K562 (cell line): ENCODE data around the gene PHACTR2. TPM values are rescaled to one million over a fixed set of nuclear protein-coding genes. Genes with fewer than 3 reads are reported as not detected.

Source experiments
- ATF1 ChIP-seq, 2 experiments: fragments of 450-650 bp in 1 of 2; IDR thresholded peaks; 2 replicates each; pipeline ENCODE4 v1.6.1; 2016; ENCODE audit warnings: missing compliant biosample characterization in 1 of 2, missing genetic modification characterization in 1 of 2
- CEBPG ChIP-seq, 3 experiments: fragments of 200-800 bp in 1 of 3; sonication (Bioruptor generic) in 1 of 3; sonication (generic) in 1 of 3; formaldehyde crosslinking in 1 of 3; IDR thresholded peaks in 2 of 3; conservative IDR thresholded peaks in 1 of 3; 2 replicates each; pipeline versions ENCODE4 v1.6.1 to v1.8.0; 2016 to 2022; ENCODE audit warnings: missing compliant biosample characterization in 2 of 3, missing genetic modification characterization in 2 of 3, mild to moderate bottlenecking in 1 of 3, missing genetic modification reagents in 1 of 3
- CREBBP ChIP-seq: IDR thresholded peaks from one replicate; pipeline ENCODE4 v1.6.1; 2012; ENCODE audit warnings: low read depth, mild to moderate bottlenecking, control low read depth, inconsistent platforms, low read length
- EHMT2 ChIP-seq: fragments of 450-650 bp; IDR thresholded peaks from 2 replicates; pipeline ENCODE4 v1.6.1; 2018; ENCODE audit warnings: antibody characterized with exemption
- EP300 ChIP-seq: IDR thresholded peaks from 2 replicates; pipeline ENCODE4 v1.6.1; 2012; ENCODE audit warnings: low read length, improper control_type of control experiment
- ETV1 ChIP-seq: fragments of 450-650 bp; conservative IDR thresholded peaks from 2 replicates; pipeline ENCODE4 v1.6.1; 2016; ENCODE audit warnings: missing genetic modification characterization, control low read depth, low read depth, missing compliant biosample characterization
- JUNB ChIP-seq: fragments of 450-650 bp; formaldehyde crosslinking; conservative IDR thresholded peaks from 2 replicates; pipeline ENCODE4 v1.4.0; 2020; ENCODE audit warnings: mild to moderate bottlenecking
- MAFF ChIP-seq: IDR thresholded peaks from 2 replicates; pipeline ENCODE4 v1.6.1; 2012; ENCODE audit warnings: low read length, improper control_type of control experiment
- MAZ ChIP-seq, 2 experiments: fragments of 450-650 bp in 1 of 2; sonication (generic) in 1 of 2; formaldehyde crosslinking; IDR thresholded peaks in 1 of 2; conservative IDR thresholded peaks in 1 of 2; 2 replicates each; pipeline versions ENCODE4 v1.4.0 to v1.5.0; 2020; ENCODE audit warnings: mild to moderate bottlenecking in 1 of 2, missing genetic modification reagents in 1 of 2
- MEF2A ChIP-seq: IDR thresholded peaks from 2 replicates; pipeline ENCODE4 v1.6.1; 2011; ENCODE audit warnings: low read depth, mild to moderate bottlenecking, low read length, moderate library complexity; ENCODE audit not compliant: control insufficient read depth
- RHOXF2B ChIP-seq: fragments of 250-450 bp; sonication (Bioruptor Pico); conservative IDR thresholded peaks from 2 replicates; pipeline ENCODE4 v1.5.1; 2021
- SMARCE1 ChIP-seq: fragments of 450-650 bp; IDR thresholded peaks from 2 replicates; pipeline ENCODE4 v1.7.1; 2016; ENCODE audit warnings: mild to moderate bottlenecking
- SREBF2 ChIP-seq: sonication (generic); formaldehyde crosslinking; IDR thresholded peaks from 2 replicates; pipeline ENCODE4 v1.4.0; 2020; ENCODE audit warnings: mild to moderate bottlenecking, missing genetic modification reagents
- XRCC4 ChIP-seq: IDR thresholded peaks from one replicate; pipeline ENCODE4 v1.6.1; 2011; ENCODE audit not compliant: insufficient read depth, insufficient read length; ENCODE audit errors: extremely low read depth
- ZNF124 ChIP-seq: sonication (generic); formaldehyde crosslinking; IDR thresholded peaks from 2 replicates; pipeline ENCODE4 v1.8.1; 2022; ENCODE audit warnings: missing genetic modification reagents
- ZNF165 ChIP-seq: fragments of 250-450 bp; sonication (Bioruptor Pico); IDR thresholded peaks from 2 replicates; pipeline ENCODE4 v1.4.0; 2020; ENCODE audit warnings: borderline replicate concordance
- ZNF316 ChIP-seq: fragments of 450-650 bp; IDR thresholded peaks from 2 replicates; pipeline ENCODE4 v1.6.1; 2016
- ZNF584 ChIP-seq: fragments of 200-800 bp; sonication (Bioruptor generic); IDR thresholded peaks from 2 replicates; pipeline ENCODE4 v1.6.1; 2016; ENCODE audit warnings: low read depth, mild to moderate bottlenecking, missing genetic modification characterization, missing compliant biosample characterization
- ZNF75A ChIP-seq: fragments of 450-650 bp; formaldehyde crosslinking; IDR thresholded peaks from 2 replicates; pipeline ENCODE4 v1.4.0; 2020; ENCODE audit warnings: mild to moderate bottlenecking
- ZNF76 ChIP-seq: fragments of 250-450 bp; sonication (Bioruptor Pico); IDR thresholded peaks from 2 replicates; pipeline ENCODE4 v1.4.0; 2020; ENCODE audit warnings: mild to moderate bottlenecking, moderate library complexity, borderline replicate concordance
- polyA plus RNA-seq, 8 experiments: library from polyadenylated mRNA; depleted of rRNA in 4 of 8; stranded (reverse) in 5 of 8; unstranded in 3 of 8; fragments of >200 nt; fragmentation: Nextera tagmentation in 2 of 8; fragmentation: Illumina TruSeq in 1 of 8; extraction: Ambion mirVana in 2 of 8; extraction: Trizol in 1 of 8; gene quantifications; 2 replicates each; pipeline versions ENCODE4 v1.2.1 to v1.2.3, GENCODE V29; 2011 to 2014; ENCODE audit warnings: inconsistent platforms in 1 of 8, missing spikeins in 1 of 8
- total RNA-seq, 7 experiments: library from RNA; depleted of rRNA in 6 of 7; stranded (reverse); fragments of >200 nt in 6 of 7; fragmentation: Illumina TruSeq in 2 of 7; extraction: Trizol in 2 of 7; gene quantifications; 2 replicates each; pipeline versions ENCODE4 v1.2.1 to v1.2.3, GENCODE V29; 2011 to 2021; ENCODE audit warnings: low replicate concordance in 1 of 7
- TF ChIP-seq, protein P1 (sequence below), 2 experiments: fragments of 450-650 bp; IDR thresholded peaks; 2 replicates each; pipeline ENCODE4 v1.6.1; 2018; ENCODE audit warnings: mild to moderate bottlenecking in 2 of 2, low read depth in 1 of 2; ENCODE audit not compliant: partially characterized antibody in 2 of 2
- TF ChIP-seq, protein P2 (sequence below), 2 experiments: fragments of 450-650 bp in 1 of 2; sonication (generic) in 1 of 2; formaldehyde crosslinking; conservative IDR thresholded peaks; 2 replicates each; pipeline versions ENCODE4 v1.4.0 to v1.8.1; 2020 to 2022; ENCODE audit warnings: mild to moderate bottlenecking in 1 of 2, missing genetic modification reagents in 1 of 2
- TF ChIP-seq, protein P3 (sequence below): fragments of 250-450 bp; sonication (Bioruptor Pico); IDR thresholded peaks from 2 replicates; pipeline ENCODE4 v1.5.0; 2021

Gene PHACTR2
- total and polyA plus RNA-seq, 9 of the 15 experiments (the other 6 are each of a cell fraction or from before 2014, with no cell fraction given), result 5.3 to 52.5 (median 22.9) TPM

DNA sequence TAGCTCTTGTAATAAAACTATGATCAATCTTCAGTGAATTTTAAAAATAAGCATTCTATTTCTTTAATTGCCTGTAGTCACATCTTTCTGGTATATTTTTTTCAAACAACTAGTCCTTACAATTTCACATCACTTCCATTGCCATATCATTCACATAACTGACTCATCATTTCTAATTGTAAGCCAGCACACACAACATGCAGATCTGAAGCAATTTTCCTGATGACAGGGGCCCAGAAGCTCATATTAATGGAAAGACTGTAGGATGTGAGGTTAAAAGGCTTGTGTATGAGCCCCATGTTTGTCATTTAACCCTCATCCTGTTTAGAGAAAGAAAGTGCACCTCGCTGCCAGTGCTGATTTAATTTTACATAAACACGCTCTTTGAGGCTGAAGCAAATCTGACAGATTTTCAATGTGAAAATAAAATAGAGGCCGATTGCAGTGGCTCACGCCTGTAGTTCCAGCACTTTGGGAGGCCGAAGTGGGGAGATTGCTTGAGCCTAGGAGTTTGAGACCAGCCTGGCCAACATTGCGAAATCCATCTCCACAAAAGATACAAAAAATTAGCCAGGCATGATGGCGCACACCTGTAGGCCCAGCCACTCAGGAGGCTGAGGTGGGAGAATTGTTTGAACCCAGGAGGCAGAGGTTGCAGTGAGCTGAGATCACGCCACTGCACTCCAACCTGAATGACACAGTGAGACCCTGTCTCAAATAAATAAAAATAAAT lies 125.2 kb downstream of the PHACTR2 start (continued):
- TF ChIP-seq ETV1 (tag) (no peak), ZNF124 (CRISPR knock-in tag) (no peak), ZNF75A (no peak), XRCC4 (no peak), ZNF316 (peak; percentile 84), MEF2A (no peak), ATF1 (CRISPR knock-in tag; IDR thresholded peaks at IDR 0.05) (no peak), ATF1 (tag; IDR thresholded peaks at IDR 0.05) (no peak), CEBPG (CRISPR knock-in tag; IDR thresholded peaks at IDR 0.05) (peak; percentile 51; the same call in 1 of the 2 replicates), CEBPG (tag; conservative IDR thresholded peaks at IDR 0.05 in 1 of 2, IDR thresholded peaks at IDR 0.05 in 1 of 2) (peak in 1 of 2 experiments; percentile 84; a peak in 3 of 4 replicates), CREBBP (no peak), SMARCE1 (no peak), EHMT2 (no peak), MAZ (CRISPR knock-in tag; conservative IDR thresholded peaks at IDR 0.05 in 1 of 2, IDR thresholded peaks at IDR 0.05 in 1 of 2) (no peak), ZNF165 (CRISPR knock-in tag) (no peak), SREBF2 (CRISPR knock-in tag) (no peak), ZNF584 (CRISPR knock-in tag) (no peak), RHOXF2B (CRISPR knock-in tag) (no peak), MAFF (peak; percentile 15; the same call in 1 of the 2 replicates), JUNB (CRISPR knock-in tag) (no peak), EP300 (no peak), ZNF76 (CRISPR knock-in tag) (no peak)
- TF ChIP-seq, protein P1, sequence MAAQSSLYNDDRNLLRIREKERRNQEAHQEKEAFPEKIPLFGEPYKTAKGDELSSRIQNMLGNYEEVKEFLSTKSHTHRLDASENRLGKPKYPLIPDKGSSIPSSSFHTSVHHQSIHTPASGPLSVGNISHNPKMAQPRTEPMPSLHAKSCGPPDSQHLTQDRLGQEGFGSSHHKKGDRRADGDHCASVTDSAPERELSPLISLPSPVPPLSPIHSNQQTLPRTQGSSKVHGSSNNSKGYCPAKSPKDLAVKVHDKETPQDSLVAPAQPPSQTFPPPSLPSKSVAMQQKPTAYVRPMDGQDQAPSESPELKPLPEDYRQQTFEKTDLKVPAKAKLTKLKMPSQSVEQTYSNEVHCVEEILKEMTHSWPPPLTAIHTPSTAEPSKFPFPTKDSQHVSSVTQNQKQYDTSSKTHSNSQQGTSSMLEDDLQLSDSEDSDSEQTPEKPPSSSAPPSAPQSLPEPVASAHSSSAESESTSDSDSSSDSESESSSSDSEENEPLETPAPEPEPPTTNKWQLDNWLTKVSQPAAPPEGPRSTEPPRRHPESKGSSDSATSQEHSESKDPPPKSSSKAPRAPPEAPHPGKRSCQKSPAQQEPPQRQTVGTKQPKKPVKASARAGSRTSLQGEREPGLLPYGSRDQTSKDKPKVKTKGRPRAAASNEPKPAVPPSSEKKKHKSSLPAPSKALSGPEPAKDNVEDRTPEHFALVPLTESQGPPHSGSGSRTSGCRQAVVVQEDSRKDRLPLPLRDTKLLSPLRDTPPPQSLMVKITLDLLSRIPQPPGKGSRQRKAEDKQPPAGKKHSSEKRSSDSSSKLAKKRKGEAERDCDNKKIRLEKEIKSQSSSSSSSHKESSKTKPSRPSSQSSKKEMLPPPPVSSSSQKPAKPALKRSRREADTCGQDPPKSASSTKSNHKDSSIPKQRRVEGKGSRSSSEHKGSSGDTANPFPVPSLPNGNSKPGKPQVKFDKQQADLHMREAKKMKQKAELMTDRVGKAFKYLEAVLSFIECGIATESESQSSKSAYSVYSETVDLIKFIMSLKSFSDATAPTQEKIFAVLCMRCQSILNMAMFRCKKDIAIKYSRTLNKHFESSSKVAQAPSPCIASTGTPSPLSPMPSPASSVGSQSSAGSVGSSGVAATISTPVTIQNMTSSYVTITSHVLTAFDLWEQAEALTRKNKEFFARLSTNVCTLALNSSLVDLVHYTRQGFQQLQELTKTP (IDR thresholded peaks at IDR 0.05; ENCODE audit: low read depth in 1 of 2, partially characterized antibody in 2 of 2), result no peak
- TF ChIP-seq, protein P2, sequence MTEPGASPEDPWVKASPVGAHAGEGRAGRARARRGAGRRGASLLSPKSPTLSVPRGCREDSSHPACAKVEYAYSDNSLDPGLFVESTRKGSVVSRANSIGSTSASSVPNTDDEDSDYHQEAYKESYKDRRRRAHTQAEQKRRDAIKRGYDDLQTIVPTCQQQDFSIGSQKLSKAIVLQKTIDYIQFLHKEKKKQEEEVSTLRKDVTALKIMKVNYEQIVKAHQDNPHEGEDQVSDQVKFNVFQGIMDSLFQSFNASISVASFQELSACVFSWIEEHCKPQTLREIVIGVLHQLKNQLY (CRISPR knock-in tag; conservative IDR thresholded peaks at IDR 0.05), result no peak
- TF ChIP-seq, protein P3, sequence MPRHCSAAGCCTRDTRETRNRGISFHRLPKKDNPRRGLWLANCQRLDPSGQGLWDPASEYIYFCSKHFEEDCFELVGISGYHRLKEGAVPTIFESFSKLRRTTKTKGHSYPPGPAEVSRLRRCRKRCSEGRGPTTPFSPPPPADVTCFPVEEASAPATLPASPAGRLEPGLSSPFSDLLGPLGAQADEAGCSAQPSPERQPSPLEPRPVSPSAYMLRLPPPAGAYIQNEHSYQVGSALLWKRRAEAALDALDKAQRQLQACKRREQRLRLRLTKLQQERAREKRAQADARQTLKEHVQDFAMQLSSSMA (CRISPR knock-in tag), result no peak
